Muscle of arm (tissue), 12 donors: ENCODE measurements around the gene ADGRV1. TPM values are rescaled to one million over a fixed set of nuclear protein-coding genes. Genes with fewer than 3 reads are reported as not detected.
"Not testable (repeated sequence)": the region's sequence is repeated elsewhere in the genome, so short reads cannot be mapped to it uniquely, and the experiment has no call there.

Source experiments
- DNase-seq: peaks from one replicate; pipeline ENCODE4 v3.0.0-alpha.2; 2013
- polyA plus RNA-seq, 12 donors: library from polyadenylated mRNA; unstranded; fragments of 120-200 nt; gene quantifications; one replicate each; pipeline ENCODE4 v1.2.1, GENCODE V29; 2013; ENCODE audit not compliant: insufficient read length in 12 of 12

ADGRV1 gene
- polyA plus RNA-seq, 12 donors: 0.84 to 4.3 (median 1.3) TPM; not detected in 2

DNA sequence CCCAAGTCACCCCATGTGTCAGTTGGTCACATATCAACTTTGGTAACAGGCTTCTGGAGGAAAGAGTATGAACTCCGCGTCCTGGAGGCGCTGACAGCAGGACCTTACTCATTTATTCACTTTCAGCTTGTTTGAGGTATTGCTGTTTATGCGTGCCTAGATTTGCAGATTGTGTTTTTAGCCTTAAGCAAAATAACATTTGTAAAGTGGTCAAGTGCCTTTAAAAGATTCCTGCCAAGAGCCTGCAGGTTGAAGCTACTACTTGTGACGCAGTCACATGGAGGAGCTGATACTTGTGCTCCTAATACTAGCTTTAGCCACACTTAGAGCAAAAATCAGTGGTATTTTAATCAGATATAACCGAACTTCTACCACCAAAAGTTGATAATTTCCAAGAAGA is 351.3 kb downstream of the ADGRV1 start:
- DNase-seq: no peak

DNA sequence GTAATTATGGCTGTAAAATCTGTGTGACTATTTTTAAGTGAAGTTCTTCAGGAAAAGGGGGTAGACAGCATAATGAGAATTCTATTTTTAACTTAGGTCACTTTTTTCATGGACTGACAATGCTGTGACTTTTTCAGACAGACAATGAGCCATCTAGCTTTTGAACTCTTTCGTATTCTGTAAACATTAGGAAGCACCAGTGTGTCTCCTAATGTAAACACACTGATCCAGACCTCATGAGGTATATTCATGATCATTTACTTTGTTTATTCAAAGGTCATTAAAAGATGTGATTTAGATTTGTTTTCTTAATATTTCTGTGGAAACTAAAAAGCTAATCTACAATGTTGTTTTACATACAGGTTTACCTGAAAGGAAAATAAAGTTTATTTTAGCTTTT is 352.6 kb downstream of the ADGRV1 start:
- DNase-seq: no peak

DNA sequence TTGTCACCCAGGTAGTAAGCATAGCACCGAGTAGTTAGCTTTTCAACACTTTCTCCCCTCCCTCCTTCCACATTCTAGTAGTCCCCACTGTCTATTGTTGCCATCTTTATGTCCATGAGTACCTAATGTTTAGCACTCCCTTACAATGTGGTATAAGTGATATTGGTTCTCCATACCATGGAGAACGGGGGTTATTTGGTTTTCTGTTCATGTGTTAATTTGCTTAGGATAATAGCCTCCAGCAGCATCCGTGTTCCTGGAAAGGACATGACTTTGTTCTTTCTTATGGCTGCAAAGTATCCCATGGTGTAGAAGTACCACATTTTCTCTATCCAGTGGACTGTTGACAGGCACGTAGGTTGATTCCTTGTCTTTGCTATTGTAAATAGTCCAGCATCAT is 353.9 kb downstream of the ADGRV1 start:
- DNase-seq: no peak

DNA sequence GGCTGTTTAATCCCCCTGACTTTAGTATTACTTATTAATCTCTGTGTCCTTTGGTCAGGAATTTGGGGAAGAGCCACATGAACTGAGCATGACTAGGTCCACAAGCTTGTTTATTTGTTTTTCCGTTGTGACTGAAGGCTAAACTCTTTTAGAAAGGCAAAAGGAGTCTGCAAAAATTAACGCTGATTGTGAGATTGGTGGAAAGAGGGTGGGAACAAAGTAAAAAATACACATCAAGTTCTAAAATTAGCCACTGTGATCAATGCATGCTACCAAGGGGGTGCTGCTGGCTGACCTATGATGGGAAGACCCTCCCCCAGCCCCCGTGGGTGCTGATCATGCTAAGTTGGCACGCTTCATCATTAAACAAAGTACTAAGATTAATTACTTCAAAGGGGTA is 356.8 kb downstream of the ADGRV1 start:
- DNase-seq: no peak

DNA sequence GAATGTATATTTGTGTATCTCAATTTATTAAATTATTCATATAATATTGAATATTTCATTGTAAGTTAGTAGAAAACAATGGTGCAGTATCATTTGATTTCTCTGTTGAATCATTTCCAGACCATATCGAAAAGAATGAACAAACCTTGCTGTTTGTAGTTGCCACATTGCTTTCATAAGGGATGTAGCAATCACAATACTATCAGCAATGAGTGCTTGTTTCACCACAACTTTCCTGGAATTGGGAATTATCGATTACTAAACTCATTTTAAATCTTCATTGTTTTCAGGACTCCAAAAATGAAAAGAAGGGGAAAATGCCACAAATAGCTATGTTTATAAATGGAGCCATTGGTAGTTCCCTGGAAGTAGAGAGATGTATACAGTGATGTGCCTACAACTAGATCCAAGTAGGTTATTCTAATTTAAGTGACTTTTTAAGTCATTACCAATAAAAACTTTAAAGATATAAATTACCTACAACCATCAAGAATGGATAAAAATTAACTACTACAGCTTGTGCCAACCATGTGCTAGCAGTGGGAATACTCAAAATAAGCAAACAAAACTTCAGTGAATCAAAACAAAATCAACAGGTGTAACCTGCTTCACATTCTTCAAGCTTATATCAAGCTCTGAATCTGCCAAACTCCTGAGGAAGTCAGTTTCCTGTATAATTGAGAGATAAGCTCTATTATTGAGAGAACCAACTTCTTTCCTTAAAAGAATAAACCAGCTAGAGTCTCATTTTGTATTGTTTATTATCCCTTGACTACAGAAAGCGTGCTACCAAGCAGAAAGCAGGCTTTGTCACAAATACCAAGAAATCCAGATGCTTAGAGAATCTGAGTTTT is 358.6 kb downstream of the ADGRV1 start:
- no peak for DNase-seq

DNA sequence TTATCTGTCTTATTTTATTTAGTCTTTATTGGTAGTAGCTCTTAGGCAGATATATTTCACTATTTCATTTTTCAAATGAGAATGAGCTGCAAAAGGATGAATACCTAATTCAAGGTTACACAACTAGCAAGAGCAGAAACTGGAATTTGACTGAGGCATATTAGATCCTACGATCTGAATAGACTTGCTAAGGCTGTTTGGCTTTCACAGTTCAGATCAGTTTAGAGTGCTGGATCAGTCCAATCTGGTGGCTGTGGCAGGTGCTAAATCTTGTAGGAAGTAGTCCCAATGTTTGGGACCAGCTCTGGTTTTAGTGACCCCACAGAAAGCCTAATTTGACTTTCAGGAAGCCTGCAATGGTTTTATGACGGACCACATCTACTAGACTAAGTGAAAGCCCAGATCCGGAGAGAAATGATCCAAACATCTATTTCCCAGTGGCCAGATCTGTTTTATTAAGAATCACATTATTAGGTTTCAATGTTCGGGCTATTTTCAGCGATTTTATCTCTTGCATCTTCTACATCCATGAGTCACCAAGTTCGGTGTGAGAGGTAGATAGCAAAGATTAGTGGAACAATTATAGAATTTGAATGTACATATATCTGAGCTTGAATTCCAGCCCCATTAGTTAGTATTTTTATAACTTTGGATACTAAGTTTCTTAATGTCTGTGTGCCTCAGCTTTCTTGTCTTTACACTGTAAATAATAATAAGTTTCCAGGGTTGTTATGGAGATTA is 359.5 kb downstream of the ADGRV1 start:
- DNase-seq: no peak

DNA sequence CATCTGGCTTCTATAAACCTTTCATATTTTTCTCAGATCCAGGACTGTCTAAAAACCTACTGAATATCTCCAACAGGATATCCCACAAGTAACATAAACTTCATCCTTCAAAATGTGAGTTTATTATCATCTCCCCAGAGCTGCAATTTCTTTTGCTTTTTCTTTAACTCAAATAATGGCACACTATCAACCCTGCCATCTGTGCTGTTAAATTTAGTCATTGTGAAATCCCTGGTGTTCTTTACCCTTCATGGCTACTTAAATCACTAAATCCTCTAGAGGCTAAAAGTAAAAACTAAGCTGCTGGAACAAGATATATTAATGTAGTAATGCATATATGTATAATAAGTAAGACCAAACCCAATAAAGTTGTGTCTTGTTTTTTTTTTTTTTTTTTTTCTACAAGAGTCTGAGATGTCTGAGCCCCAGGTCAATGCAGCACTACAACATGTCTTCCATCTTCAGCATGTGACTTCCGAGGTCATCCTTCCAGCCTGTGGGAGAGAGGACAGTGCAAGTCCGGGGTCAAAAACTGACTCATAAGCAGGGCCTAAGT is 362.9 kb downstream of the ADGRV1 start:
- no peak for DNase-seq

DNA sequence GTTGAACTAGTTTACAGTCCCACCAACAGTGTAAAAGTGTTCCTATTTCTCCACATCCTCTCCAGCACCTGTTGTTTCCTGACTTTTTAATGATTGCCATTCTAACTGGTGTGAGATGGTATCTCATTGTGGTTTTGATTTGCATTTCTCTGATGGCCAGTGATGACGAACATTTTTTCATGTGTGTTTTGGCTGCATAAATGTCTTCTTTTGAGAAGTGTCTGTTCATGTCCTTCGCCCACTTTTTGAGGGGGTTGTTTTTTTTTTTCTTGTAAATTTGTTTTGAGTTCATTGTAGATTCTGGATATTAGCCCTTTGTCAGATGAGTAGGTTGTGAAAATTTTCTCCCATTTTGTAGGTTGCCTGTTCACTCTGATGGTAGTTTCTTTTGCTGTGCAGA is 365.6 kb downstream of the ADGRV1 start:
- DNase-seq: not testable (repeated sequence)

DNA sequence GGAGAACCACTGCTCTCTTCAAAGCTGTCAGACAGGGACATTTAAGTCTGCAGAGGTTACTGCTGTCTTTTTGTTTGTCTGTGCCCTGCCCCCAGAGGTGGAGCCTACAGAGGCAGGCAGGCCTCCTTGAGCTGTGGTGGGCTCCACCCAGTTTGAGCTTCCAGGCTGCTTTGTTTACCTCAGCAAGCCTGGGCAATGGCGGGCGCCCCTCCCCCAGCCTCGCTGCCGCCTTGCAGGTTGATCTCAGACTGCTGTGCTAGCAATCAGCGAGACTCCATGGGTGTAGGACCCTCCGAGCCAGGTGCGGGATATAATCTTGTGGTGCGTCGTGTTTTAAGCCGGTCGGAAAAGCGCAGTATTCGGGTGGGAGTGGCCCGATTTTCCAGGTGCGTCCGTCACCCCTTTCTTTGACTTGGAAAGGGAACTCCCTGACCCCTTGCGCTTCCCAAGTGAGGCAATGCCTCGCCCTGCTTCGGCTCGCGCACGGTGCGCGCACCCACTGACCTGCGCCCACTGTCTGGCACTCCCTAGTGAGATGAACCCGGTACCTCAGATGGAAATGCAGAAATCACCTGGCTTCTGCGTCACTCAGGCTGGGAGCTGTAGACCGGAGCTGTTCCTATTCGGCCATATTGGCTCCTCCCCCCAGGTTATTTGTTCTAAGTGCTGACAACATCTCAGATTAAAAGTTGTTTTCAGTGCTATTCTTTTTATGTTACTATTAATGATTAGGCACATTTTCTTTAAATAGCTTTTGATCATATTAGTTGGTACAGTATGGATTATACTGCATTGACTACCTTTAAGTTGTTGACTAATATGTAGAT is 370.6 kb downstream of the ADGRV1 start:
- DNase-seq: not testable (repeated sequence)

DNA sequence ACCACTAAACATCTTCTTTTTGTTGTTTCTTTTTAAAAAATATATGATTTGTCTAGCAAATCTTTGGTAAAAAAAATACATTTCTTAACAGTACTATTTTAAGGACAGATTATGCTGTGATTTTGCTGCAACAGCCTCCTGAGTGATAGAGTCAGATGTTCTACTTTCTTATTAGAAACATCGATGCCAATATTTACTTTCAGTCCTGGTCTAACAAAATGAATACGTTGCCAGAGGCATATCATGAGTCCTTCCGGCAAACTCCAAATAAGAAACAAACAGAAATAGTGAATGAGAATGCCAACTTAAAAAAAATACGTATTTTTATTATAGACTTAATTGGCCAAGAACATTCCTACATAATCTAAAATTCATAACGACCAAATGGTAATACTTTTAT is 371.5 kb downstream of the ADGRV1 start:
- no peak for DNase-seq

DNA sequence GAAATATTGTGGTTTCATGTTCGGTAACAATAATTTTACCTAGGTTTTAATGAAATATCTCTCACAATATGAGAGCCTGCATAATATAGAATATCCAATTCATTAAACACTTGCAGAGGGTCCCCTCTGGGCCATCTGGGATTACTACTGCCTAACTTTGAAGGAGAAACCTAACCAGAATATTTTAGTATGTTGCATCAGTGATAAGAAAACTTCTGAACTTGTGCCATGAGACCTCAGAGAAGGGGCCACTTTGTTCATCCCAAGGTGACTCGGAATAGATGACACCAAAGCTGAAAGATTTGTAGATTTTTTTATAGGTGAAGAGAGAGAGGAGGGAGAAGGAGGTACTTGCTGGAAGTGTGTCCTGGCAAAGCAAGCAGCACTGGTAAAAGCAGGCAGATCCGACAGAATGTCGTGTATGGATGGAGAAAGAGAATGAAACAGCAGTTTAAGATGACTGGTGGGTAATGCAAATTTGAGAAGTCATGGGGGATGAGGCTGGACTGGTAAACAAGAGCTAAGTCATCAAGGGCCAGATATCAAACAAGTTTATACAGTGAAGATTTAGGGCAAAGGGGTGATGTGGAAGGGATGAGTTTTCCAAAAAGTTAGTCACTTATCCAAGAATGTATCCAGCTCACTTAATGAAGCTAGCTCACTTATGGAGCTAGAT is 372.3 kb downstream of the ADGRV1 start:
- DNase-seq: no peak

DNA sequence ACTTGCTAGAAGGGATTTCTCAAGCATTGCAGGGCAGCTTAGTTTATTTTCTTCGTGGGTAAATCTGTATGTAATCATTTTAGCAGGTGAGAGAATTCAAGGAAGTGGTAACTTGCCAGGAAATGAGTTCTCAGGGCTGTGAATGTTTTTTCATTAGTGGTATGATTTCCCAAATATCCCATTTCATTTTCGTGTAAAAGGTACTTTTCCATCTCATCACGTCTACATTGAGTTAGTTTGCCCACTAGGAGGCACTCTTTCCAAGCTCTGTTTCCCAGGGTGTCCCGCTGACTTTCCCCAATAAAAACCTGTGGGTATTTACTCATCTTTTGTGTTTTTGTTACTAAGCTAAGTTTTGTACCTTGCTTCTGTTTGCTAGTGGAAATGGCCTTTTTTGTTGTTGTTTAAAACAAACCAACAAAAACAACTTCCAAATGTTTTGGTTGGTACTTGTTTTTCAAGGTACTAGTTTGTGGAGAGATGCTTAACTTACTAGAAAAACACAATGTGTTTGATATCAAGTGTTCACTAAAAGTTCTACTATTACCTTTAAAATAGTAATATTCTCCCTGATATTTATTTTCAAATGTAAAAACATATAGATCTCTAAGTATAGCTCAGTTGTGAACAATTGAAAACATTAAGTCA is 373.6 kb downstream of the ADGRV1 start:
- DNase-seq: peak; percentile 72

DNA sequence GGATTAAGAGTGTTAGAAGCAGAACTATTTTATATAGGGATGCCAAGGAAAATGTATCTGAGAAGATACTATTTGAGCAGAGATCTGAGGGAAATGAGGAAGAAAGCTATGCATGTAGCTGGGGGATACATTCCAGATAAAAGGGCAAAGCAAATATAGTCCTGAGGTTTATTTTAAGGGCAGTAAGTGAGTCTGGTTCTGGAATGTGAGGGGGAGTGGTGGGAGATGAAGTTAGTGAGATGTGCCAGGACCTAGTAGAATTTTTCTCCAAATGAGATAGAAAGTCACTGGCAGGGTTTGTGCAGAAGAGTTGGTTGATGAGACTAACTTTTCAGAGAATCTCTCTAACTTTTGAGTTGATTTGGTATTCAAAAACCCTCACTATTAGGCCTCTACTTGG is 374.7 kb downstream of the ADGRV1 start:
- no peak for DNase-seq

DNA sequence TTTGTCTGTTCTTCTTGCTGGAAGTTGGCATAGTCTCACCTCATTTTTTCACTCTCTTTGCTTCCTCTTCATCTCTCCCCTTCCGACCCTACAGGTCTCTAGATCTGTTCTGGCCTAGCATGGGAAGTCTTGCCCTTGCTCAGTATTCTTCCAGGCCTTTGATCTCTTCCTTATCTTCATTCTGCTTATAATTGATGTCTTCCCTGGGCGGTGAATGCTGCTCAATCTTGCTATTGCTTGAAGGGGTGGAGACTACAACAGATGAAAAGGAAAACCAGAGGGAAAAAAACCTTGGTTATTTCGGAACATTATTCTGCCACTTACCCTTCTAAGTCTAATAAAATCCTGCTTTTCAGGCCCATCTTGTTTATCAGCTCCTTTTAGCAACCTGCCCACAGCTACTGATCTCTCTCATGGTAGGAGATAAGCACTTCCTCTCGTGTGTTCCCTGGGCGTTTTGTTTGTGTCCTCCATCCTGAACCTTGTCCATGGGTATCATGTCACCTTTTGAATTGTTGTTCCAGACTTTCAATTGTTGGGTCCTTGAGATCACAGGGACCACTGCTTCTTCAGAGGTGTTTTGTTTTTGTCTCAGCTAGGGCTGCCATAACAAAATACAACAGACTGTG is 375.6 kb downstream of the ADGRV1 start:
- no peak for DNase-seq

DNA sequence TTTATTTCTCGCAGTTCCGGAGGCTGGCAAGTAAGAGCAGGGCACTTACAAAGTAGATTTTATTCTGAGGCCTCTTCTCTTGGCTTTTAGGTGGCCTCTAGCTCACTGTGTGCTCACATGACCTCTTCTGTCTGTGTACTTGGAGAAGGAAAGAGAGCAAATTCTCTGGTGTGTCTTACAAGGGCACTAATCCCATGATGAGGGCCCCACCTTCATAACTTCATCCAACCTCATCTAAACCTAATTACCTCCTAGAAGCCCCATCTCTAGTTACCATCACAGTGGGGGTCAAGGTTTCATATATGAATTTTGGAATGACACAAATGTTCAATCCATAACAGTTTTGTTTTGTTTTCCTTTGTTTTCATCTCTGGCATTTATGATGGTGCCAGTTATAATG is 376.1 kb downstream of the ADGRV1 start:
- DNase-seq: no peak

DNA sequence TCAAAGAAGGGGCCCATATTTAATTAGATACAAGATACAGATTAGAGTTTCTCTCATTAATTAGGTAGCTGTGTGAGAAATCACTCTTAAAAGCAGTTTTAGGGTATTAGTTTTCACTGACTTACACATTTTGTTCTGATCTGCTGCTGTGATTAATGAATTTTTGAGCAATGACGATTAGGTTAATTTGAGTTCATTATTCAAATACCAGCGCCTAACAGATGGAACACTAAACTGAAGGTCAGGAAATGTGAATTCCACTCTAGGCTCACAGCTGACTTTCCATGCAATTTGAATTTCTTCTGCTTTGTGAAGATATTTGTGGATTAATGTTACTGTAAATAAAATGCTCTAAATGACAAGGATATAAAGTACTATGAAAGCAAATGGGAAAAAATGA is 380.6 kb downstream of the ADGRV1 start:
- no peak for DNase-seq

DNA sequence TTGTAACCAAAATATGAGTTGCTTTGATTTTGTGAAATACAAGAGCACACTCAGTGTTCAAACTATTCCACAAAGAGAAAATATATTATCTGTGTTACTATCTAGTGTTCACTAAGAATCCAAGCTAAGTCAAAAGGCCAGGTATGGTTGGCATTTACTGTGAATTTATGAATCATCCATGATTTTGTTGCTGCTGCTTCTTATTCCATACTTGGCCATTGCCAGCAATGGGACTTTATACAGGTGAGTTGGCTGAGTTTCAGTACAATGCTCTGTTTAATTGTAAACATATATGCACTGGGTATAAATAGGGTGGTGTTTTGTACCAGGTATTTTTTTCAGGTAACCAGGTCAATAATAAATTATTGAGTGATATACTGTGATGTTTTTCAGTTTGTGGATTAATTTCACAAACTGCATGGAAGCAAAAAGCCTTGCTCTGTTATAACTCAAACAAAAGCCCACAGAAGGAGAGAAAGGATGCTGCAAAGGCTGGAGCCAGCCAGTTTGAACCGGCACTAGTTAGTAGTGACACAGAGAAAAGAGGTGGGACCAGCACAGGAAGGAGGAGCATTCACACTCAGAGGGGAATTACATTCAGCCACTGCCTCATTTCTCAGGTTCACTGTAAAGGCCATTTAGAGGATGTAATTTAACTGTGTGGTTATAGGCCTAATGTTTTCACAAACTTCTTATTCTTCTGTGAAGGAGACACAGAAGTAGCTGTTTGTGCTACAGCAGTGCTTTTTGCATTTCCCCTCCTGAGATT is 381.8 kb downstream of the ADGRV1 start:
- peak; percentile 31 for DNase-seq

DNA sequence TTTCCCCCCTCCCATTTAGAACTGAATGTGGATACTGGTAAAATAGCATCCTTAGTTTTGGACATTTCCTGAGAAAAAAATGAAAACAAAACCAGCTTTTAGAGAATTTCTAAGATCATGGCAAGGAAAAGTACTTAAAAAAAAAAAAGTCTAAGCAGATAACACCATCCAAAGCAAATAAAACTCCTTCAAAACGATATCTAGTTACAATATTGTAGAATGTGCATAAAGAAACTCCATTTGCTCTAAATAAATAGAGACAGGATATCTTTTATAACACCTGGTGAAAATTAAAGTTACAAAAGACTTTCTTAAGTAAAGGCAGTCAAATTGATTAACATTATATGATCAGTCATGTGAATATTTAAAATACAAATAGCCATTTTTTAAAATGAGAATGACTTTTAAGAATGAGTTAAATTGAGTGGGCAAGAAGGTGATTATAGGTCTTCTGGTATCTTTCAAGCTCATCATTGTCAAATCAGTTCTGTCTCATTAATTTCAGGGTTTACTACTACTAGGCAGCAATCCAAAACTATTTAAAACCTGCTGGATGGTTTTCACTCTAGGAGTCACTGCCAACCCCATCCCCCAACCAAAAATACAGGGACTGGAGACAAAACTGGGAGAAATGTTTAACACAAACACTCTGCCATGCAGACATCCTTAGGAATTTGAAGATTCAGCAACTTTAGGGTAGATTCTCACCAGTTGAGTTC is 382.6 kb downstream of the ADGRV1 start:
- no peak for DNase-seq

DNA sequence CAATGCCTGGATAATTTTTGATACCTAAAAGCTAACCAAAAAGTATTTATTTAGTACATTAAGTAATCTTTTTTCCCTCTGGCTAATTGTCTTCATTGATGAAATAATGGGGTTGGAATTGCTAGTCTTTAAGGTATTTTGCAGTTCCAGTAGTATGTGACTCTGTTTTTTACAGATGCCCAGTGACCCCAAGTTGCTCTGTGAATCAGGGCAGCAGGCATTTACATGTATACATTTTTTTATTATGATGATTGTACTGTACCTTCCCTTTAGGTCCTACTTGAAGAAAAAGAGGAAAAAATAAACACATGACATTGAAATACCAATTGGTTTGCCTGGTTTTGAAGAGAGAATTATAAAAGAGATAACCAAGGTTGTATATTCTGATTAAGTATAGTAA is 385.5 kb downstream of the ADGRV1 start:
- no peak for DNase-seq
